AG04450 (cell line): ENCODE data around the gene MRPS7. TPM values are rescaled to one million over a fixed set of nuclear protein-coding genes. Genes with fewer than 3 reads are reported as not detected.
"Not testable (repeated sequence)": the region's sequence is repeated elsewhere in the genome, so short reads cannot be mapped to it uniquely, and the experiment has no call there.

Source experiments
- CTCF ChIA-PET: fragments of 300-600, 350-600 bp; formaldehyde crosslinking; extraction: SDS; loops from one replicate; lab custom pipeline; 2022; ENCODE audit warnings: antibody characterized with exemption, inconsistent platforms; lab: Charles Lee
- POLR2A ChIA-PET: fragments of 350-600 bp; formaldehyde crosslinking; extraction: SDS; loops from one replicate; lab custom pipeline; 2021; ENCODE audit warnings: antibody characterized with exemption, inconsistent platforms; lab: Yijun Ruan, JAX
- DNase-seq: peaks from one replicate; pipeline ENCODE4 v3.0.0-alpha.2; 2011; ENCODE audit warnings: low read depth, low spot score
- H3K27ac ChIP-seq: one replicate; pipeline ENCODE4 v1.5.1; 2012; ENCODE audit warnings: low read depth, low read length, control low read depth
- H3K27me3 ChIP-seq: one replicate; pipeline ENCODE4 v1.6.0; 2012; ENCODE audit warnings: low read length; ENCODE audit not compliant: control insufficient read depth, insufficient read depth
- H3K4me3 ChIP-seq: 2 replicates; pipeline ENCODE4 v1.5.1; 2011; ENCODE audit warnings: mild to moderate bottlenecking, low read depth, low read length, control low read depth
- H3K9me3 ChIP-seq: 2 replicates; pipeline ENCODE4 v1.5.1; 2012; ENCODE audit warnings: low read length; ENCODE audit not compliant: control insufficient read depth, insufficient read depth
- polyA plus RNA-seq: library from polyadenylated mRNA; depleted of rRNA; stranded (reverse); fragments of >200 nt; gene quantifications from 2 replicates; pipeline ENCODE4 v1.2.3, GENCODE V29; 2011
- TF ChIP-seq, protein P1 (sequence below): IDR thresholded peaks from 2 replicates; pipeline ENCODE4 v1.5.1; 2011; ENCODE audit warnings: low read depth, low read length, control low read depth, inconsistent platforms

MRPS7 gene
- polyA plus RNA-seq, 1 experiment = 53.8 TPM

DNA sequence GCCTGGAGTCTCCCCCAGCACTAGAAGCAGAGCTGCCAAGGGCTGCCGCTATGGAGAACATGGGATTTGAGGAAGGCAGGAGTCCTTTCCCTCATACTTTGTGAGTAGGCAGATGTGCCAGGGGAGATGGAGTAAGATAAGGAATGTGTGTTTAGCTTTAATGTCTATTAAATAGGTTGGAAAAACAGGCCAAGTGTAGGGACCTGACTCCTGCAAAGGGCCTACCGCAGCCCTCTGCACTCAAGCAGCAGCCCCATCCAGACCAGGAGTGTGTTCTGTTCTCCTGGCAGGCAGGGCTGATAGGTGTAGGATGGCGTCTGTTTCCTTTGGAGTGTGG, 11.1 kb downstream of the MRPS7 start:
- H3K27me3 ChIP-seq = no peaks in the 10 kb centered on the region
- TF ChIP-seq, protein P1, sequence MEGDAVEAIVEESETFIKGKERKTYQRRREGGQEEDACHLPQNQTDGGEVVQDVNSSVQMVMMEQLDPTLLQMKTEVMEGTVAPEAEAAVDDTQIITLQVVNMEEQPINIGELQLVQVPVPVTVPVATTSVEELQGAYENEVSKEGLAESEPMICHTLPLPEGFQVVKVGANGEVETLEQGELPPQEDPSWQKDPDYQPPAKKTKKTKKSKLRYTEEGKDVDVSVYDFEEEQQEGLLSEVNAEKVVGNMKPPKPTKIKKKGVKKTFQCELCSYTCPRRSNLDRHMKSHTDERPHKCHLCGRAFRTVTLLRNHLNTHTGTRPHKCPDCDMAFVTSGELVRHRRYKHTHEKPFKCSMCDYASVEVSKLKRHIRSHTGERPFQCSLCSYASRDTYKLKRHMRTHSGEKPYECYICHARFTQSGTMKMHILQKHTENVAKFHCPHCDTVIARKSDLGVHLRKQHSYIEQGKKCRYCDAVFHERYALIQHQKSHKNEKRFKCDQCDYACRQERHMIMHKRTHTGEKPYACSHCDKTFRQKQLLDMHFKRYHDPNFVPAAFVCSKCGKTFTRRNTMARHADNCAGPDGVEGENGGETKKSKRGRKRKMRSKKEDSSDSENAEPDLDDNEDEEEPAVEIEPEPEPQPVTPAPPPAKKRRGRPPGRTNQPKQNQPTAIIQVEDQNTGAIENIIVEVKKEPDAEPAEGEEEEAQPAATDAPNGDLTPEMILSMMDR = no peak
- DNase-seq = no peak
- no peak overlapping the region for H3K4me3 ChIP-seq
- no peaks in the 10 kb centered on the region; the same call in 1 of the 2 replicates for H3K9me3 ChIP-seq
- no peak overlapping the region for H3K27ac ChIP-seq
- ChIA-PET CTCF (interaction anchor here (3.7 kb wide), 1 partner anchor 12 kb away, joined by 70 read pairs; the partner anchor contains the start of genes GGA3 and MRPS7), POLR2A (interaction anchor here (3.1 kb wide), 1 partner anchor 11 kb away, joined by 29 read pairs; the partner anchor contains the start of genes GGA3 and MRPS7)

DNA sequence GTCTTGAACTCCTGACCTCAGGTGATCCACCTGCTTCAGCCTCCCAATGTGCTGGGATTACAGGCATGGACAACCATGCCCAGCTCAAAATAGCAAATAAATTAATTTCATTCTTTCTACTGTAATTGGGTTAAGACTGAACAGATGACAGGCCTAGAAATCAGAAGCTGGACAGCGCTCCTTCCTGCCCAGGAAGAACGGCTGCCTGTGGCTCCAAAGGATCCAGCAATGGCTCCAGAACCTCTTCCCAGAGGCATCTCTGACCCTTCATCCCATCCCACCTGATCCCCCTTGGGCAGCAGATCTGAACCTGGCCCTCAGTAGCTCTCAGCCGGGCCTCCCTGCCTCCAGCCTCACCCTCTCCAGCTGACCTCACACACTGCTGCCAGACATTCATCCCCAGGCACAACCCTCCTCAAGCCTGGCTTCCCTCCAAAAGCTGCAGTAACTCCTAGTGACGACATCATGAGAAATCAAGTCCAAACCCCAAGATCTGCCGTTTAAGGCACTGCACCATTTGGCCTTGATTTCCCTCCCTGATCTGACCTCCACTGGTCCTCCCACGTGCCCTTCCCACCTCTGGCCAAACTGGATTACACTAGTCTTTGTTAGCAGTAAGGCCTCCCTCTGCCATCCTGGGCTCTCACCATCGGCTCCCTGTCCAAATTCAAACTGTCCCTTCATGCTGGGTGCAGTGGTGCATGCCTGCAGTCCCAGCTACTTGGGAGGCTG, 12.5 kb downstream of the MRPS7 start:
- no peak for DNase-seq
- Histone ChIP-seq H3K4me3 (no peak overlapping the region), H3K27ac (no peak overlapping the region), H3K9me3 (no peaks in the 10 kb centered on the region; the same call in 1 of the 2 replicates), H3K27me3 (no peaks in the 10 kb centered on the region)
- TF ChIP-seq, protein P1 = no peak
- POLR2A ChIA-PET = no interaction called here
- CTCF ChIA-PET = interaction anchor here (1.8 kb wide), 1 partner anchor 138 kb away, joined by 5 read pairs; no protein-coding TSS in a partner anchor

DNA sequence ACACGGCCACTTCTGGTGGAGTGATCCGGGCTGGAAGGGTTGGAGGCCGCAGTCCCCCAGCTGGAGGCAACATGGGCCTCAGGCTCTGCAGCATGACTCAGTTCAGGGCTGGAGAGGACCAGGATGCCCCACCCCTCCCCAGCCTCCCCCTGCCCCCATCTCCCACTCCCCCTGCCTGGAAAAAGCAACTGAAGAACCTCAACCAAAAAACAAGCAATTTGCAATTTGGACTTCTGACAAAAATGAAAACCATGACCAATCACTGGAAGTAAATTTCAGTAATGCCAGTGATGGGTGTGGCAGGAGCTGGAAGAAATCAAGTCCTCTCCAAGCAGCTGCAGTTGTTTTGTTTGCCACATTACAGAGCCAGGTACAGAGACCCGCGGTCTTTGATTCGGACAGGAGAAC, 16.0 kb downstream of the MRPS7 start:
- CTCF ChIA-PET = interaction anchor here (1.6 kb wide), 1 partner anchor 45 kb away, joined by 4 read pairs; no protein-coding TSS in a partner anchor
- no peaks in the 10 kb centered on the region for H3K27me3 ChIP-seq
- no peak for DNase-seq
- POLR2A ChIA-PET = interaction anchor here (0.8 kb wide), 1 partner anchor 179 kb away, joined by 3 read pairs; the partner anchor contains the start of gene TMEM94
- H3K9me3 ChIP-seq = no peaks in the 10 kb centered on the region
- TF ChIP-seq, protein P1 = no peak
- peak overlapping the region; percentile 11 for H3K27ac ChIP-seq
- H3K4me3 ChIP-seq = no peak overlapping the region

DNA sequence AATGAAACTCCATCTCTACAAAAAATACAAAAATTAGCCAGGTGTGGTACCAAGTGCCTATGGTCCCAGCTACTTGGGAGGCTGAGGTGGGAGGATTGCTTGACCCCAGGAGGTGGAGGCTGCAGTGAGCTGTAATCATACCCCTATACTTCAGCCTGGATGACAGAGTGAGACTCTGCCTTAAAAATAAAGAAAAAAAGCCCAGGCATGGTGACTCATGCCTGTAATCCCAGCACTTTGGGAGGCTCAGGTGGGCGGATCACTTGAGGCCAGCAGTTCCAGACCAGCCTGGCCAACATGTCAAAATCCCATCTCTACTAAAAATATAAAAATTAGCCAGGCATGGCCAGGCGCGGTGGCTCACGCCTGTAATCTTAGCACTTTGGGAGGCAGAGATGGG, 18.5 kb downstream of the MRPS7 start:
- H3K9me3 ChIP-seq, H3K27ac ChIP-seq, H3K27me3 ChIP-seq, H3K4me3 ChIP-seq, DNase-seq, POLR2A ChIA-PET: not testable (repeated sequence)
- CTCF ChIA-PET = interaction anchor here (0.9 to 5.4 kb wide), 2 partner anchors 9 kb away, joined by 4 to 32 read pairs; partner anchors contain the start of gene MIF4GD

DNA sequence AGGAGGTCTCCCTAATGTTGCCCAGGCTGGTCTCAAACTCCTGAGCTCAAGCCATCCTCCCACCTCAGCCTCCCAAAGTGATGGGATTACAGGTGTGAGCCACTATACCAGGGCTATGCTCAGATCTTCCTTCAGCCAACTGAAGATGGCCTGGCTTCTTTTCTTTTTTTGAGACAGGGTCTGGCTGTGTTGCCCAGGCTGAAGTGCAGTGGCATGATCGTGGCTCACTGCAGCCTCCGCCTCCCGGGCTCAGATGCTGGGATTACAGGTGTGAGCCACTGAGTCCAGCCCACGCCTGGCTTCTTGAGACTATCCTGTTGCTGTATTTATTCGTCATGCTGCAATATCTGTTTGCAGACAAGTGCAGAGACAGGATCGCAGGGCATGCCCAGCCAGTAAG, 23.4 kb downstream of the MRPS7 start:
- Histone ChIP-seq H3K4me3 (no peak overlapping the region), H3K27ac (no peak overlapping the region), H3K9me3 (no peaks in the 10 kb centered on the region), H3K27me3 (no peaks in the 10 kb centered on the region)
- TF ChIP-seq, protein P1 = no peak
- POLR2A ChIA-PET = interaction anchor here (0.9 kb wide), 1 partner anchor 120 kb away, joined by 9 read pairs; the partner anchor contains the start of gene GRB2
- CTCF ChIA-PET = interaction anchor here (0.6 to 5.4 kb wide), 2 partner anchors 14 to 38 kb away, joined by 4 to 32 read pairs; partner anchors contain the start of gene MIF4GD
- no peak for DNase-seq
